SH-SY5Y (cell line): ENCODE results near the gene HOXA13.

Source experiments
- GATA2 ChIP-seq: IDR thresholded peaks from 2 replicates; pipeline ENCODE4 v1.6.1; 2011; ENCODE audit warnings: mild to moderate bottlenecking, low read depth, low read length
- GATA3 ChIP-seq: IDR thresholded peaks from 2 replicates; pipeline ENCODE4 v1.6.1; 2011; ENCODE audit warnings: low read depth, mild to moderate bottlenecking, low read length, moderate library complexity

- no peak for TF ChIP-seq GATA3
- TF ChIP-seq GATA2: no peak
Observed at GRCh38 chr7:27172315-27172774, 27.5 kb downstream of the HOXA13 start.
